ENCODE data around the gene INTS6. TPM values are rescaled to one million over a fixed set of nuclear protein-coding genes. Genes with fewer than 3 reads are reported as not detected.

The INTS6 gene
- total RNA-seq, 4 donors from 2014 or later = 33.5 to 62.0 (median 40.0) TPM

GRCh38 chr13:51342706-51343105 is 110.1 kb downstream of the INTS6 start:
- no peak for TF ChIP-seq CTCF (IDR thresholded peaks at IDR 0.05; ENCODE audit: low read depth)

- no peak for TF ChIP-seq CTCF (IDR thresholded peaks at IDR 0.05; ENCODE audit: low read depth)
These were observed 111.0 kb downstream of the INTS6 start for GRCh38 chr13:51341791-51342190.

GRCh38 chr13:51341232-51341631 is 111.6 kb downstream of the INTS6 start:
- no peak for TF ChIP-seq CTCF (IDR thresholded peaks at IDR 0.05; ENCODE audit: low read depth)

- TF ChIP-seq CTCF (IDR thresholded peaks at IDR 0.05; ENCODE audit: low read depth) = no peak
These were observed 112.7 kb downstream of the INTS6 start for GRCh38 chr13:51339952-51340732.

GRCh38 chr13:51339354-51339753 is 113.5 kb downstream of the INTS6 start, which contains the start of gene SERPINE3:
Gene SERPINE3, plus strand, starts transcription at chr13:51339691. Its CDS starts 1,401 bp downstream, at chr13:51341092.
- TF ChIP-seq CTCF (IDR thresholded peaks at IDR 0.05; ENCODE audit: low read depth) = no peak

GRCh38 chr13:51336746-51337145 is 116.1 kb downstream of the INTS6 start:
- no peak for TF ChIP-seq CTCF (IDR thresholded peaks at IDR 0.05; ENCODE audit: low read depth)

- TF ChIP-seq CTCF (IDR thresholded peaks at IDR 0.05; ENCODE audit: low read depth) = no peak
These were observed 119.0 kb downstream of the INTS6 start for GRCh38 chr13:51333826-51334225.

Data from subcutaneous adipose tissue (tissue), 4 donors.